PC-3 (cell line): ENCODE results near the gene C9. TPM values are rescaled to one million over a fixed set of nuclear protein-coding genes. Genes with fewer than 3 reads are reported as not detected.
"Not testable (repeated sequence)": the region's sequence is repeated elsewhere in the genome, so short reads cannot be mapped to it uniquely, and the experiment has no call there.

Experiments used
- ATAC-seq: fragments of 200-7000 bp; cut with Tn5 transposase; 2 replicates; pipeline ENCODE4 v1.9.1; 2020; ENCODE audit warnings: mild to moderate bottlenecking, moderate library complexity
- BruUV-seq: library from RNA; stranded (reverse); fragments of 400-500 nt; replicated peaks from 2 replicates; lab custom pipeline; 2021; lab: Mats Ljungman, UMichigan
- CTCF ChIA-PET: fragments of 300-600 bp; sonication (Branson Sonifier 250); formaldehyde crosslinking; loops from one replicate; lab custom pipeline; 2022; ENCODE audit warnings: antibody characterized with exemption; lab: Charles Lee
- POLR2A ChIA-PET: fragments of 300-600 bp; sonication (Branson Sonifier 250); formaldehyde crosslinking; loops from one replicate; lab custom pipeline; 2022; ENCODE audit warnings: antibody characterized with exemption; ENCODE audit not compliant: unreplicated experiment; lab: Charles Lee
- DNase-seq: peaks from one replicate; pipeline ENCODE4 v3.0.0-alpha.2; 2015
- H2AFZ ChIP-seq: fragments of 300-600 bp; sonication (generic); 2 replicates; pipeline ENCODE4 v1.6.0; 2016; ENCODE audit warnings: antibody characterized with exemption, low read length
- H3F3A ChIP-seq: fragments of 300-600 bp; sonication (generic); one replicate; pipeline ENCODE4 v1.6.0; 2017; ENCODE audit warnings: antibody characterized with exemption, low read length, control low read depth, mild to moderate bottlenecking; ENCODE audit not compliant: unreplicated experiment
- H3K27ac ChIP-seq: fragments of 300-600 bp; sonication (generic); 2 replicates; pipeline ENCODE4 v1.5.1; 2016; ENCODE audit warnings: mild to moderate bottlenecking, low read length
- H3K27me3 ChIP-seq: fragments of 300-600 bp; sonication (generic); 2 replicates; pipeline ENCODE4 v1.6.1; 2016; ENCODE audit warnings: low read length, mixed read lengths
- H3K36me3 ChIP-seq: fragments of 300-600 bp; sonication (generic); 2 replicates; pipeline ENCODE4 v1.6.1; 2016; ENCODE audit warnings: low read depth, mixed run types, low read length, mixed read lengths
- H3K4me1 ChIP-seq: fragments of 300-600 bp; sonication (generic); 2 replicates; pipeline ENCODE4 v1.5.1; 2016; ENCODE audit warnings: low read length; ENCODE audit not compliant: insufficient read depth
- H3K4me2 ChIP-seq: fragments of 300-600 bp; sonication (generic); 2 replicates; pipeline ENCODE4 v1.6.0; 2016; ENCODE audit warnings: low read length
- H3K4me3 ChIP-seq: fragments of 300-600 bp; sonication (generic); 2 replicates; pipeline ENCODE4 v1.5.1; 2016; ENCODE audit warnings: mild to moderate bottlenecking, low read length, mixed read lengths
- H3K79me2 ChIP-seq: fragments of 300-600 bp; sonication (generic); 2 replicates; pipeline ENCODE4 v1.6.1; 2017; ENCODE audit warnings: low read length, mixed read lengths
- H3K9ac ChIP-seq: fragments of 300-600 bp; sonication (generic); 2 replicates; pipeline ENCODE4 v1.6.0; 2016; ENCODE audit warnings: mild to moderate bottlenecking, low read length
- H3K9me2 ChIP-seq: fragments of 300-600 bp; sonication (generic); replicated peaks from 2 replicates; pipeline ENCODE4 v1.6.1; 2016; ENCODE audit warnings: mixed run types, low read length, mixed read lengths
- H3K9me3 ChIP-seq: fragments of 300-600 bp; sonication (generic); 2 replicates; pipeline ENCODE4 v1.6.1; 2016; ENCODE audit warnings: low read length, mixed read lengths
- H4K20me1 ChIP-seq: fragments of 300-600 bp; sonication (generic); 2 replicates; pipeline ENCODE4 v1.6.1; 2016; ENCODE audit warnings: low read length, mixed read lengths
- EZH2 ChIP-seq: fragments of 300-600 bp; sonication (generic); IDR thresholded peaks from one replicate; pipeline ENCODE4 v1.6.1; 2017; ENCODE audit warnings: antibody characterized with exemption, mild to moderate bottlenecking, low read length; ENCODE audit not compliant: unreplicated experiment
- EZH2phosphoT487 ChIP-seq: fragments of 300-600 bp; sonication (generic); IDR thresholded peaks from 2 replicates; pipeline ENCODE4 v1.6.1; 2018; ENCODE audit warnings: mild to moderate bottlenecking, antibody characterized with exemption, low read length, borderline replicate concordance
- intact Hi-C: fragments of 100-400 bp; cut with micrococcal nuclease; formaldehyde crosslinking; loops from 2 replicates; pipeline ENCODE4 v1.9.0; 2023
- total RNA-seq: library from RNA; depleted of rRNA; stranded (reverse); fragments of >200 nt; gene quantifications from 2 replicates; pipeline ENCODE4 v1.2.3, GENCODE V29; 2014
- TF ChIP-seq, protein P1 (sequence below): fragments of 300-600 bp; sonication (generic); conservative IDR thresholded peaks from 2 replicates; pipeline ENCODE4 v1.5.1; 2017; ENCODE audit warnings: antibody characterized with exemption, low read depth, mild to moderate bottlenecking, low read length

The C9 gene
- total RNA-seq, 1 experiment from 2014 or later = not detected

DNA sequence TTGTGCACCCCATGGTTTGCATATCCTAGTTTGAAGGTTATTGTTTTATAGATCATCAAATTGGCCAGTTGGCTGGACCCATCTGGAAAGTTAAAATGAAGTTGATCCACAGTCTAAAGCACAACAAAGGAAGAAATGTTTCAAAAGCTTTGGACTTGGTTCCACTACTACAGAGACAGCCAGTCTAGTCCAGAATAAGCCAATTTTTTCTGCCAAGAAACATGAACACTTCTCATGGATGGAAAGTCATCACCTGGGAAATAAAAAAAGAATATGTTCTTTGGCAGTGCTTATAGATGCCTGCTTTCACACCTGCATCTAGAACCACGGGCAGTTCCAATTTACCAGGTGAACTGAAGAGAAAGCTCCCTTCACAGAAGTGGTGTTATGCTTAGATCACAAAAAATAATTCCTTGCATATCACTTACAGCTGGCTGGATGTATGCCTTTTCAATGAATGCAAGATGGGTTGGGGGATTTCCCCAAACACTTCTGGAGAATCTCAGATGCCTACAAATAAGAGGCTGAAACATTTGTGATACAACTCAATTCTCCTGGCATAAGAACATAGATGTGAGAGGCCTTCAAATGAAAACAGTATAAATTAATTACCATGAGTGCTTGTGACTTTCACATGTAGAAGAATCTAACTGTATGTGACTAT, 26.9 kb downstream of the C9 start:
- no peaks in the 10 kb centered on the region for H3K36me3 ChIP-seq
- no peak overlapping the region for H3K9ac ChIP-seq
- ChIA-PET CTCF (no interaction called here), POLR2A (no interaction called here)
- no peak overlapping the region for H3K4me2 ChIP-seq
- no peak overlapping the region for H2AFZ ChIP-seq
- H3F3A ChIP-seq = no peaks in the 10 kb centered on the region
- H3K9me2 ChIP-seq = no peaks in the 10 kb centered on the region
- ATAC-seq (no peak), DNase-seq (no peak)
- H3K27me3 ChIP-seq = no peaks in the 10 kb centered on the region
- H3K4me3 ChIP-seq = no peak overlapping the region
- intact Hi-C loops = no loop called here
- H3K9me3 ChIP-seq = no peaks in the 10 kb centered on the region
- H3K27ac ChIP-seq = no peak overlapping the region
- no TSS peak for BruUV-seq
- H3K79me2 ChIP-seq = no peaks in the 10 kb centered on the region
- TF ChIP-seq, protein P1, sequence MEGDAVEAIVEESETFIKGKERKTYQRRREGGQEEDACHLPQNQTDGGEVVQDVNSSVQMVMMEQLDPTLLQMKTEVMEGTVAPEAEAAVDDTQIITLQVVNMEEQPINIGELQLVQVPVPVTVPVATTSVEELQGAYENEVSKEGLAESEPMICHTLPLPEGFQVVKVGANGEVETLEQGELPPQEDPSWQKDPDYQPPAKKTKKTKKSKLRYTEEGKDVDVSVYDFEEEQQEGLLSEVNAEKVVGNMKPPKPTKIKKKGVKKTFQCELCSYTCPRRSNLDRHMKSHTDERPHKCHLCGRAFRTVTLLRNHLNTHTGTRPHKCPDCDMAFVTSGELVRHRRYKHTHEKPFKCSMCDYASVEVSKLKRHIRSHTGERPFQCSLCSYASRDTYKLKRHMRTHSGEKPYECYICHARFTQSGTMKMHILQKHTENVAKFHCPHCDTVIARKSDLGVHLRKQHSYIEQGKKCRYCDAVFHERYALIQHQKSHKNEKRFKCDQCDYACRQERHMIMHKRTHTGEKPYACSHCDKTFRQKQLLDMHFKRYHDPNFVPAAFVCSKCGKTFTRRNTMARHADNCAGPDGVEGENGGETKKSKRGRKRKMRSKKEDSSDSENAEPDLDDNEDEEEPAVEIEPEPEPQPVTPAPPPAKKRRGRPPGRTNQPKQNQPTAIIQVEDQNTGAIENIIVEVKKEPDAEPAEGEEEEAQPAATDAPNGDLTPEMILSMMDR = no peak
- TF ChIP-seq EZH2 = no peak
- TF ChIP-seq EZH2phosphoT487 = no peak
- H3K4me1 ChIP-seq = no peaks in the 10 kb centered on the region
- no peaks in the 10 kb centered on the region for H4K20me1 ChIP-seq

DNA sequence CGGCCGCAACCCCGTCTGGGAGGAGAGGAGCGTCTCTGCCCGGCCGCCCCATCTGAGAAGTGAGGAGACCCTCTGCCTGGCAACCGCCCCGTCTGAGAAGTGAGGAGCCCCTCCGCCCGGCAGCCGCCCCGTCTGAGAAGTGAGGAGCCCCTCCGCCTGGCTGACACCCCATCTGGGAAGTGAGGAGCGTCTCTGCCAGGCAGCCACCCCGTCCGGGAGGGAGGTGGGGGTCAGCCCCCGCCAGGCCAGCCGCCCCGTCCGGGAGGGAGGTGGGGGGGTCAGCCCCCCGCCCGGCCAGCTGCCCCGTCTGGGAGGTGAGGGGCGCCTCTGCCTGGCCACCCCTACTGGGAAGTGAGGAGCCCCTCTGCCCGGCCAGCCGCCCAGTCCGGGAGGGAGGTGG, 30.0 kb downstream of the C9 start:
- ATAC-seq, CTCF ChIA-PET, intact Hi-C loops, H3K4me3 ChIP-seq, H3K9me3 ChIP-seq, H4K20me1 ChIP-seq, H2AFZ ChIP-seq, H3K27ac ChIP-seq, H3K36me3 ChIP-seq, POLR2A ChIA-PET, H3K9ac ChIP-seq, H3K27me3 ChIP-seq, H3F3A ChIP-seq, DNase-seq, H3K9me2 ChIP-seq, H3K4me2 ChIP-seq, BruUV-seq, H3K79me2 ChIP-seq, H3K4me1 ChIP-seq: not testable (repeated sequence)

DNA sequence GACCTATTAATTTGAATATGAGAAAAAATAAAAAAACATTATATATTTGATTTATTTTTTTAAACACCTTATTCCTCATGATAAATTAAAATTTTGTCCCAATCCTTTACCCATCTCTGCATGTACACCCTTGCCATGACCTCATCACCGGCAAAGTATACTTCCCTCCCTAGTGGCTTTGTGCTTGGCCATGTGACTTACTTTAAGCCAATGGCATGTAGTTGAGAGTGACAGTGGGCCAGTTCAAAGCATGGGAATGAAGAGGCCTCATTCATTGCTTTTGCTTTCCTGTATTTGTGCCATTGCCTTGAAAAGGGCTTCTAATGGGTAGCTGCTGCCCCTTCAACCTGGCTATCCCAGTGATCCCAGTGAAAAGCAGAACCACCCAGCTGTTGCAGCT, 31.2 kb downstream of the C9 start:
- Histone ChIP-seq H3K79me2 (no peaks in the 10 kb centered on the region), H3K27ac (no peak overlapping the region), H3K4me1 (no peaks in the 10 kb centered on the region), H3K36me3 (no peaks in the 10 kb centered on the region), H3K9me2 (no peaks in the 10 kb centered on the region), H3F3A (no peaks in the 10 kb centered on the region), H2AFZ (no peak overlapping the region), H4K20me1 (no peaks in the 10 kb centered on the region), H3K4me3 (no peak overlapping the region), H3K4me2 (no peak overlapping the region), H3K9ac (no peak overlapping the region), H3K9me3 (no peaks in the 10 kb centered on the region), H3K27me3 (no peaks in the 10 kb centered on the region)
- POLR2A ChIA-PET = no interaction called here
- CTCF ChIA-PET = no interaction called here
- intact Hi-C loops = no loop called here
- DNase-seq = no peak
- no peak for ATAC-seq
- TF ChIP-seq EZH2phosphoT487 (no peak), EZH2 (no peak)
- TF ChIP-seq, protein P1 = no peak
- no TSS peak for BruUV-seq
